Subcutaneous adipose tissue (tissue), 4 donors: ENCODE results near the gene TNS3. TPM values are rescaled to one million over a fixed set of nuclear protein-coding genes. Genes with fewer than 3 reads are reported as not detected.

Experiments
- CTCF ChIP-seq: fragments of 450-650 bp; IDR thresholded peaks from one replicate; pipeline ENCODE4 v1.5.1; 2016; ENCODE audit warnings: low read depth, mild to moderate bottlenecking, control low read depth, antibody characterized with exemption, moderate library complexity
- total RNA-seq, 4 donors: library from RNA; depleted of rRNA; stranded (reverse); fragments of >200 nt; gene quantifications; one replicate each; pipeline ENCODE4 v1.1.0, GENCODE V29; 2016

TNS3 gene
- total RNA-seq, 4 donors from 2014 or later = 104 to 137 (median 110) TPM

- no peak for TF ChIP-seq CTCF
These were observed 178.7 kb downstream of the TNS3 start for GRCh38 chr7:47402941-47403866.

- no peak for TF ChIP-seq CTCF
These were observed 180.0 kb downstream of the TNS3 start for GRCh38 chr7:47401611-47402570.

GRCh38 chr7:47400741-47401206 lies 181.1 kb downstream of the TNS3 start:
- TF ChIP-seq CTCF = no peak

- TF ChIP-seq CTCF = no peak
These were observed 181.9 kb downstream of the TNS3 start for GRCh38 chr7:47400001-47400400.

GRCh38 chr7:47394751-47395252 lies 187.1 kb downstream of the TNS3 start:
- TF ChIP-seq CTCF = no peak

GRCh38 chr7:47394216-47394615 lies 187.7 kb downstream of the TNS3 start:
- TF ChIP-seq CTCF = no peak

- TF ChIP-seq CTCF = no peak
These were observed 188.5 kb downstream of the TNS3 start for GRCh38 chr7:47393406-47393805.
